Smooth muscle cell (in vitro differentiated cells): Measurements from ENCODE around the gene SAMD4A. TPM values are rescaled to one million over a fixed set of nuclear protein-coding genes. Genes with fewer than 3 reads are reported as not detected.

Experiments used
- DNase-seq: peaks from one replicate; lab custom pipeline; 2025; ENCODE audit not compliant: unreplicated experiment; lab: John Stamatoyannopoulos, UW
- H2AFZ ChIP-seq: fragments of 200-600 bp; sonication (generic); 2 replicates; pipeline ENCODE4 v1.6.0; 2016; ENCODE audit warnings: antibody characterized with exemption, low read depth, mild to moderate bottlenecking
- H3F3A ChIP-seq: fragments of 200-600 bp; sonication (generic); 2 replicates; pipeline ENCODE4 v1.6.0; 2017; ENCODE audit warnings: antibody characterized with exemption, low read depth
- H3K27ac ChIP-seq: fragments of 200-600 bp; sonication (generic); 2 replicates; pipeline ENCODE4 v1.5.1; 2016; ENCODE audit warnings: low read depth, mild to moderate bottlenecking
- H3K27me3 ChIP-seq: fragments of 200-600 bp; sonication (generic); 2 replicates; pipeline ENCODE4 v1.6.1; 2016; ENCODE audit warnings: low read depth, mild to moderate bottlenecking
- H3K36me3 ChIP-seq: fragments of 200-600 bp; sonication (generic); 2 replicates; pipeline ENCODE4 v1.5.1; 2016; ENCODE audit warnings: low read depth
- H3K4me1 ChIP-seq: fragments of 200-600 bp; sonication (generic); 2 replicates; pipeline ENCODE4 v1.5.1; 2016; ENCODE audit warnings: low read depth
- H3K4me2 ChIP-seq: fragments of 200-600 bp; sonication (generic); 2 replicates; pipeline ENCODE4 v1.6.0; 2016; ENCODE audit warnings: mild to moderate bottlenecking
- H3K4me3 ChIP-seq: fragments of 200-600 bp; sonication (generic); 2 replicates; pipeline ENCODE4 v1.5.1; 2016; ENCODE audit warnings: mild to moderate bottlenecking
- H3K79me2 ChIP-seq: fragments of 200-600 bp; sonication (generic); 2 replicates; pipeline ENCODE4 v1.6.0; 2016; ENCODE audit warnings: low read depth, mild to moderate bottlenecking
- H3K9ac ChIP-seq: fragments of 200-600 bp; sonication (generic); 2 replicates; pipeline ENCODE4 v1.6.0; 2016; ENCODE audit warnings: low read depth
- H3K9me3 ChIP-seq: fragments of 200-600 bp; sonication (generic); replicated peaks from 2 replicates; pipeline ENCODE4 v1.5.1; 2016; ENCODE audit warnings: low read depth
- H4K20me1 ChIP-seq: fragments of 200-600 bp; sonication (generic); 2 replicates; pipeline ENCODE4 v1.6.0; 2016; ENCODE audit warnings: low read depth
- CTCF ChIP-seq: fragments of 200-600 bp; sonication (generic); IDR thresholded peaks from 2 replicates; pipeline ENCODE4 v1.5.1; 2017; ENCODE audit warnings: borderline replicate concordance, mild to moderate bottlenecking, antibody characterized with exemption; ENCODE audit not compliant: insufficient read depth, poor library complexity, severe bottlenecking
- WGBS: methylation state at CpG from one replicate; pipeline ENCODE4 v1.1.7; 2016; ENCODE audit warnings: low lambda C conversion rate; 5-methylcytosine and 5-hydroxymethylcytosine counted together
- polyA plus RNA-seq: library from polyadenylated mRNA; unstranded; fragments of >200 nt; fragmentation: Nextera tagmentation; extraction: Ambion mirVana; gene quantifications from 2 replicates; pipeline ENCODE4 v1.2.1, GENCODE V29; 2016
- total RNA-seq: library from RNA; depleted of rRNA; stranded (reverse); fragments of >200 nt; gene quantifications from 2 replicates; pipeline ENCODE4 v1.2.3, GENCODE V29; 2014

SAMD4A gene
- total and polyA plus RNA-seq, 2 experiments from 2014 or later: 9.2 to 36.7 TPM

GRCh38 chr14:54649056-54649455 is 82.1 kb downstream of the SAMD4A start:
- Histone ChIP-seq H2AFZ (no peak overlapping the region), H3K27me3 (no peaks in the 10 kb centered on the region), H3K9me3 (no peaks in the 10 kb centered on the region), H3K4me1 (peaks cover 48% of the 10 kb centered on the region), H3K4me3 (no peak overlapping the region), H3K4me2 (peak overlapping the region; percentile 75), H4K20me1 (no peaks in the 10 kb centered on the region), H3F3A (peaks cover 22% of the 10 kb centered on the region), H3K79me2 (peaks cover 53% of the 10 kb centered on the region), H3K36me3 (no peaks in the 10 kb centered on the region), H3K27ac (peak overlapping the region; percentile 98), H3K9ac (no peak overlapping the region)
- no peak for TF ChIP-seq CTCF
- 64% methylated on average over 6 of the region's 6 CpGs for WGBS
- no peak for DNase-seq

- Histone ChIP-seq H3K4me2 (peak overlapping the region; percentile 75), H3K27me3 (no peaks in the 10 kb centered on the region), H3K27ac (peak overlapping the region; percentile 98), H2AFZ (no peak overlapping the region), H3K9me3 (no peaks in the 10 kb centered on the region), H3K4me3 (no peak overlapping the region), H3K4me1 (peaks cover 48% of the 10 kb centered on the region), H3K9ac (peak overlapping the region; percentile 79), H4K20me1 (no peaks in the 10 kb centered on the region), H3K79me2 (peaks cover 48% of the 10 kb centered on the region), H3F3A (peaks cover 29% of the 10 kb centered on the region), H3K36me3 (no peaks in the 10 kb centered on the region)
- WGBS: 13% methylated on average over 10 of the region's 10 CpGs
- TF ChIP-seq CTCF: no peak
- no peak for DNase-seq
Observed at GRCh38 chr14:54650331-54650958, 83.5 kb downstream of the SAMD4A start.

- DNase-seq: no peak
- H3K27ac ChIP-seq: peak overlapping the region; percentile 98
- H4K20me1 ChIP-seq: no peaks in the 10 kb centered on the region
- H3K4me3 ChIP-seq: no peak overlapping the region
- peaks cover 48% of the 10 kb centered on the region for H3K4me1 ChIP-seq
- no peak for TF ChIP-seq CTCF
- H3K36me3 ChIP-seq: no peaks in the 10 kb centered on the region
- peaks cover 29% of the 10 kb centered on the region for H3F3A ChIP-seq
- H3K27me3 ChIP-seq: no peaks in the 10 kb centered on the region
- no peaks in the 10 kb centered on the region for H3K9me3 ChIP-seq
- peak overlapping the region; percentile 79 for H3K9ac ChIP-seq
- H2AFZ ChIP-seq: no peak overlapping the region
- H3K79me2 ChIP-seq: peaks cover 48% of the 10 kb centered on the region
- 29% methylated on average over 5 of the region's 5 CpGs for WGBS
- H3K4me2 ChIP-seq: peak overlapping the region; percentile 75
Observed at GRCh38 chr14:54650959-54651351, 84.0 kb downstream of the SAMD4A start.

- 50% methylated on average over 4 of the region's 4 CpGs for WGBS
- Histone ChIP-seq H3K4me2 (peak overlapping the region; percentile 75), H3F3A (peaks cover 29% of the 10 kb centered on the region), H3K9ac (peak overlapping the region; percentile 79), H4K20me1 (no peaks in the 10 kb centered on the region), H3K4me1 (peaks cover 48% of the 10 kb centered on the region), H3K27me3 (no peaks in the 10 kb centered on the region), H3K36me3 (no peaks in the 10 kb centered on the region), H3K9me3 (no peaks in the 10 kb centered on the region), H3K27ac (peak overlapping the region; percentile 98), H3K79me2 (peaks cover 48% of the 10 kb centered on the region), H3K4me3 (no peak overlapping the region), H2AFZ (no peak overlapping the region)
- TF ChIP-seq CTCF: no peak
- DNase-seq: no peak
Observed at GRCh38 chr14:54651649-54652048, 84.7 kb downstream of the SAMD4A start.
